H1 (cell line): ENCODE results near the gene ERC1. TPM values are rescaled to one million over a fixed set of nuclear protein-coding genes. Genes with fewer than 3 reads are reported as not detected.

Source experiments
- TCF12 ChIP-seq: IDR thresholded peaks from 2 replicates; pipeline ENCODE4 v1.6.1; 2011; ENCODE audit warnings: low read depth, mild to moderate bottlenecking, low read length
- polyA plus RNA-seq, 7 experiments: library from polyadenylated mRNA; depleted of rRNA in 3 of 7; stranded (reverse) in 5 of 7; unstranded in 2 of 7; fragments of >200 nt in 5 of 7; fragments of 200-250 nt in 2 of 7; gene quantifications; 1 replicate in 5 of 7; 2 replicates in 1 of 7; 4 replicates in 1 of 7; pipeline versions ENCODE4 v1.2.1 to v1.2.3, GENCODE V29; 2011 to 2013; ENCODE audit warnings: missing spikeins in 2 of 7, mixed read lengths in 2 of 7
- total RNA-seq: library from RNA; stranded (reverse); fragmentation: NEBNext Ultra II Directional; extraction: Animal tissue kit (Norgen Biotek cat#: 25700); gene quantifications from 2 replicates; pipeline ENCODE4 v1.2.1, GENCODE V29; 2021

Gene ERC1
- total and polyA plus RNA-seq, 2 of the 8 experiments (the other 6 are each of a cell fraction or from before 2014, with no cell fraction given) = 7.8 to 45.7 TPM

DNA sequence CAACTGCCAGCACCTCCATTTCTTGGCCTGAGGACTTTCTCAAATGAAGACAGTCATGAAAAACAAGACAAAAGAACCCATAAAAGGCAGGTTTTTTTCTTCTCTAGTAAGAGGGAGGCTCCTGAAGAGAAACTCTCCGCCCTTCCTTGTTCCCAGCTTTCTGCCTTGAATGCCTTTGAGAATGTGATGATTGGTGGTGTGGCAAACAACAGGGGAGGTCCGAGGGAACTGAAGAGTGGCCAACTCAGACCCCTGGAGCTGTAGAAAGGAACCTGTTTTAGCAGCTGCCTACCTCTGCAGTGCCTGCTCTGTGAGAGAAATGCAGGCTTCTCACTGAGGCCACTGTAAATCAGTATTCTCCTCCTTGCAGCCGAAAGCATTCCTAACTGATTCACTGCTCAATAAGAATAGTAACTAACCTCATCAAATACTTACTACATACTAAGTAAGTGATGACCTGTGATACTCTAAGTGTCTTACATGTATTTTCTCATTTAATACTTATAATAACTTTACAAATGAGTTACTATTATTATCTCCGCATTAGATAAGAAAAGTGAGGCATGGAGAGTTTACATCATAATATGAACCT, 16.7 kb upstream of the ERC1 start (continued):
- TF ChIP-seq TCF12 = no peak
